ENCODE measurements around the gene ZBTB45.

- peak; percentile 56 for TF ChIP-seq REST (IDR thresholded peaks at IDR 0.05; ENCODE audit: low read depth, low read length)
- TF ChIP-seq ATF2 (IDR thresholded peaks at IDR 0.05; ENCODE audit: low read length), result no peak
- peak; percentile 49; the same call in 1 of the 2 replicates for TF ChIP-seq PAX5 (IDR thresholded peaks at IDR 0.05; ENCODE audit: borderline replicate concordance, low read depth, low read length)
- TF ChIP-seq CTCF (IDR thresholded peaks at IDR 0.05 in 2 of 3, conservative IDR thresholded peaks at IDR 0.05 in 1 of 3; ENCODE audit: control insufficient read depth in 2 of 3, extremely low read depth in 1 of 3, insufficient read depth in 1 of 3, low read depth in 3 of 3, low read length in 3 of 3), result peak in 1 of 3 experiments; percentile 34; a peak in 2 of 6 replicates
- TF ChIP-seq HDAC2 (IDR thresholded peaks at IDR 0.05), result no peak
- TF ChIP-seq SIX5 (IDR thresholded peaks at IDR 0.05; ENCODE audit: low read depth, low read length, severe bottlenecking), result peak; percentile 71
- TF ChIP-seq IRF3 (IDR thresholded peaks at IDR 0.05), result peak; percentile 56; the same call in 1 of the 2 replicates
- TF ChIP-seq NRF1 (conservative IDR thresholded peaks at IDR 0.05; ENCODE audit: low read depth, low read length), result no peak; the same call in 1 of the 2 replicates
- peak; percentile 47 to 56; a peak in 2 of 4 replicates for TF ChIP-seq BHLHE40 (IDR thresholded peaks at IDR 0.05; ENCODE audit: borderline replicate concordance in 1 of 2, low read depth in 2 of 2, low read length in 1 of 2)
- TF ChIP-seq EZH2 (IDR thresholded peaks at IDR 0.05; ENCODE audit: borderline replicate concordance, control insufficient read depth, low read depth, low read length), result no peak
- peak; percentile 88 for TF ChIP-seq POLR2A (IDR thresholded peaks at IDR 0.05; ENCODE audit: low read depth, low read length)
- no peak for TF ChIP-seq E2F4 (IDR thresholded peaks at IDR 0.05; ENCODE audit: low read depth, low read length)
- TF ChIP-seq SUZ12 (IDR thresholded peaks at IDR 0.05; ENCODE audit: unreplicated experiment), result no peak
Observed at GRCh38 chr19:58499021-58499927, 20.3 kb downstream of the ZBTB45 start.

Measured in GM12878 (cell line).